ENCODE results near the gene MDGA2. TPM values are rescaled to one million over a fixed set of nuclear protein-coding genes. Genes with fewer than 3 reads are reported as not detected.
A peak's percentile ranks its signal among the peaks of the same experiment; 100 is the strongest.

The MDGA2 gene
- 8.7 and 10.5 TPM in 2 replicates for total RNA-seq
- long read RNA-seq, partial matches to known transcripts = 0 of 3 reads
- long read RNA-seq, other reads (novel, unspliced or antisense) = 3 of 3 reads

GRCh38 chr14:47675466-47676314, at the start of gene MDGA2:
Gene MDGA2, minus strand, starts transcription at chr14:47675605.
- Mint-ChIP-seq H3K4me1 (peaks cover 38% of the 10 kb centered on the region), H3K9me3 (no peaks in the 10 kb centered on the region), H3K27ac (ENCODE audit: unreplicated experiment) (peak within 1 kb of the TSS; percentile 95), H3K27me3 (ENCODE audit: low read depth) (peaks cover 22% of the 10 kb centered on the region), H3K4me3 (peak within 1 kb of the TSS; percentile 99), H3K36me3 (ENCODE audit: low read depth) (no peaks in the 10 kb centered on the region)
- TF ChIP-seq CTCF (conservative IDR thresholded peaks at IDR 0.05) = no peak
- peak; percentile 61 for DNase-seq (ENCODE audit: low read depth, low spot score)

- no peak for TF ChIP-seq CTCF (conservative IDR thresholded peaks at IDR 0.05)
- H3K4me3 Mint-ChIP-seq = no peak overlapping the region
- H3K27me3 Mint-ChIP-seq (ENCODE audit: low read depth) = no peaks in the 10 kb centered on the region
- no peak for DNase-seq (ENCODE audit: low read depth, low spot score)
- H3K4me1 Mint-ChIP-seq = no peaks in the 10 kb centered on the region
- no peaks in the 10 kb centered on the region for H3K9me3 Mint-ChIP-seq
- no peak overlapping the region for H3K27ac Mint-ChIP-seq (ENCODE audit: unreplicated experiment)
- H3K36me3 Mint-ChIP-seq (ENCODE audit: low read depth) = no peaks in the 10 kb centered on the region
Measured at GRCh38 chr14:47722929-47723693, 47.7 kb upstream of the MDGA2 start.

- Mint-ChIP-seq H3K9me3 (peaks cover 3% of the 10 kb centered on the region), H3K27me3 (ENCODE audit: low read depth) (no peaks in the 10 kb centered on the region), H3K36me3 (ENCODE audit: low read depth) (no peaks in the 10 kb centered on the region), H3K4me3 (no peak overlapping the region), H3K27ac (ENCODE audit: unreplicated experiment) (no peak overlapping the region), H3K4me1 (no peaks in the 10 kb centered on the region)
- TF ChIP-seq CTCF (conservative IDR thresholded peaks at IDR 0.05) = no peak
- no peak for DNase-seq (ENCODE audit: low read depth, low spot score)
Measured at GRCh38 chr14:47720281-47720680, 44.9 kb upstream of the MDGA2 start.

- H3K27ac Mint-ChIP-seq (ENCODE audit: unreplicated experiment) = no peak overlapping the region
- no peaks in the 10 kb centered on the region for H3K4me1 Mint-ChIP-seq
- no peak for DNase-seq (ENCODE audit: low read depth, low spot score)
- H3K9me3 Mint-ChIP-seq = peaks cover 3% of the 10 kb centered on the region
- H3K4me3 Mint-ChIP-seq = no peak overlapping the region
- no peak for TF ChIP-seq CTCF (conservative IDR thresholded peaks at IDR 0.05)
- H3K27me3 Mint-ChIP-seq (ENCODE audit: low read depth) = no peaks in the 10 kb centered on the region
- H3K36me3 Mint-ChIP-seq (ENCODE audit: low read depth) = no peaks in the 10 kb centered on the region
Measured at GRCh38 chr14:47715330-47715729, 39.9 kb upstream of the MDGA2 start.

GRCh38 chr14:47710581-47710980, 35.2 kb upstream of the MDGA2 start:
- H3K27me3 Mint-ChIP-seq (ENCODE audit: low read depth) = no peaks in the 10 kb centered on the region
- no peaks in the 10 kb centered on the region for H3K36me3 Mint-ChIP-seq (ENCODE audit: low read depth)
- H3K4me1 Mint-ChIP-seq = no peaks in the 10 kb centered on the region
- no peak for TF ChIP-seq CTCF (conservative IDR thresholded peaks at IDR 0.05)
- no peak overlapping the region for H3K27ac Mint-ChIP-seq (ENCODE audit: unreplicated experiment)
- peaks cover 4% of the 10 kb centered on the region for H3K9me3 Mint-ChIP-seq
- DNase-seq (ENCODE audit: low read depth, low spot score) = no peak
- no peak overlapping the region for H3K4me3 Mint-ChIP-seq
